GM21423 (cell line): Measurements from ENCODE around the gene DPP6.

Experiments used
- ATAC-seq: cut with Tn5 transposase; IDR thresholded peaks from one replicate; pipeline ENCODE4 v1.9.1; 2021; ENCODE audit warnings: mild to moderate bottlenecking, moderate library complexity; ENCODE audit not compliant: unreplicated experiment

Gene DPP6

GRCh38 chr7:154390961-154391360 lies 338.8 kb downstream of the DPP6 start:
- no peak for ATAC-seq

- no peak for ATAC-seq
Measured at GRCh38 chr7:154394804-154395203, 342.6 kb downstream of the DPP6 start.

- no peak for ATAC-seq
Measured at GRCh38 chr7:154406312-154406711, 354.1 kb downstream of the DPP6 start.

- ATAC-seq, result no peak
Measured at GRCh38 chr7:154409703-154410311, 357.6 kb downstream of the DPP6 start.

- ATAC-seq, result no peak
Measured at GRCh38 chr7:154412105-154412504, 359.9 kb downstream of the DPP6 start.

- ATAC-seq, result no peak
Measured at GRCh38 chr7:154415709-154416399, 363.7 kb downstream of the DPP6 start.

- ATAC-seq, result no peak
Measured at GRCh38 chr7:154416714-154417113, 364.5 kb downstream of the DPP6 start.

GRCh38 chr7:154419344-154419743 lies 367.1 kb downstream of the DPP6 start:
- ATAC-seq, result no peak

- no peak for ATAC-seq
Measured at GRCh38 chr7:154423231-154423630, 371.0 kb downstream of the DPP6 start.

GRCh38 chr7:154424350-154424749 lies 372.2 kb downstream of the DPP6 start:
- no peak for ATAC-seq

GRCh38 chr7:154425271-154425670 lies 373.1 kb downstream of the DPP6 start:
- no peak for ATAC-seq

GRCh38 chr7:154426778-154427177 lies 374.6 kb downstream of the DPP6 start:
- no peak for ATAC-seq

- ATAC-seq, result no peak
Measured at GRCh38 chr7:154427533-154427932, 375.3 kb downstream of the DPP6 start.

- no peak for ATAC-seq
Measured at GRCh38 chr7:154429666-154430404, 377.6 kb downstream of the DPP6 start.

- ATAC-seq, result no peak
Measured at GRCh38 chr7:154430640-154431039, 378.4 kb downstream of the DPP6 start.

GRCh38 chr7:154431045-154431444 lies 378.8 kb downstream of the DPP6 start:
- ATAC-seq, result no peak

GRCh38 chr7:154433632-154434598 lies 381.7 kb downstream of the DPP6 start:
- no peak for ATAC-seq

- ATAC-seq, result no peak
Measured at GRCh38 chr7:154436560-154436959, 384.4 kb downstream of the DPP6 start.

- ATAC-seq, result no peak
Measured at GRCh38 chr7:154437234-154437633, 385.0 kb downstream of the DPP6 start.

- no peak for ATAC-seq
Measured at GRCh38 chr7:154438571-154439367, 386.6 kb downstream of the DPP6 start.
